CD4-positive, CD25-positive, alpha-beta regulatory T cell (primary cell): ENCODE measurements around the gene PCDHGC5. TPM values are rescaled to one million over a fixed set of nuclear protein-coding genes. Genes with fewer than 3 reads are reported as not detected.

Experiments used
- ATAC-seq, 2 donors: fragments of 150-1000 bp; cut with Tn5 transposase; one replicate each; pipeline ENCODE4 v1.10.0; 2021; ENCODE audit warnings: low read depth in 2 of 2, moderate number of reproducible peaks in 2 of 2, moderate library complexity in 1 of 2
- DNase-seq, 3 donors: peaks; one replicate each; pipeline versions ENCODE4 v3.0.0 to v3.0.0-alpha.2; 2012 to 2022; ENCODE audit warnings: mixed read lengths in 1 of 3
- H3K27ac ChIP-seq: one replicate; pipeline ENCODE4 v1.7.0; 2013; ENCODE audit warnings: mild to moderate bottlenecking, low read length; ENCODE audit not compliant: insufficient read depth, poor library complexity, severe bottlenecking
- H3K27me3 ChIP-seq: one replicate; pipeline ENCODE4 v1.7.0; 2013; ENCODE audit warnings: low read length; ENCODE audit not compliant: control insufficient read depth, insufficient read depth
- H3K36me3 ChIP-seq: one replicate; pipeline ENCODE4 v1.7.0; 2013; ENCODE audit warnings: mild to moderate bottlenecking, low read length, moderate library complexity; ENCODE audit not compliant: control insufficient read depth, insufficient read depth
- H3K4me1 ChIP-seq: 2 replicates; pipeline ENCODE4 v1.7.0; 2013; ENCODE audit warnings: mild to moderate bottlenecking, low read length; ENCODE audit not compliant: insufficient read depth, control insufficient read depth, poor library complexity, severe bottlenecking
- H3K4me3 ChIP-seq: one replicate; pipeline ENCODE4 v1.7.0; 2013; ENCODE audit warnings: low read depth, mild to moderate bottlenecking, low read length, moderate library complexity
- H3K9me3 ChIP-seq, 2 experiments: 1 replicate in 1 of 2; 2 replicates in 1 of 2; pipeline ENCODE4 v1.7.0; 2013; ENCODE audit warnings: low read length in 2 of 2, mild to moderate bottlenecking in 1 of 2, moderate library complexity in 1 of 2; ENCODE audit not compliant: control insufficient read depth in 2 of 2
- H3K27ac Mint-ChIP-seq, 3 donors: one replicate each; pipeline ENCODE4 v1.8.0; 2020 to 2022; ENCODE audit warnings: mild to moderate bottlenecking in 3 of 3, mixed read lengths in 3 of 3, moderate library complexity in 2 of 3
- H3K27me3 Mint-ChIP-seq: one replicate; pipeline ENCODE4 v1.8.0; 2022; ENCODE audit warnings: mild to moderate bottlenecking, mixed read lengths
- H3K36me3 Mint-ChIP-seq: one replicate; pipeline ENCODE4 v1.8.0; 2020; ENCODE audit warnings: mixed read lengths
- H3K4me1 Mint-ChIP-seq, 4 donors: one replicate each; pipeline ENCODE4 v1.8.0; 2020 to 2022; ENCODE audit warnings: mixed read lengths in 4 of 4, mild to moderate bottlenecking in 1 of 4
- H3K4me3 Mint-ChIP-seq, 4 donors: one replicate each; pipeline ENCODE4 v1.8.0; 2020 to 2022; ENCODE audit warnings: mild to moderate bottlenecking in 4 of 4, mixed read lengths in 4 of 4, moderate library complexity in 3 of 4
- H3K9me3 Mint-ChIP-seq, 7 donors: one replicate each; pipeline ENCODE4 v1.8.0; 2020 to 2022; ENCODE audit warnings: mixed read lengths in 7 of 7, mild to moderate bottlenecking in 3 of 7, moderate library complexity in 2 of 7
- polyA plus RNA-seq, 4 donors: library from polyadenylated mRNA; unstranded; fragments of 300-500 nt; fragmentation: Illumina TruSeq; gene quantifications; one replicate each; pipeline ENCODE4 v1.2.3, GENCODE V29; 2021
- total RNA-seq: library from RNA; stranded (reverse); gene quantifications from one replicate; pipeline ENCODE4 v1.2.3, GENCODE V29; 2022

Gene PCDHGC5
- total and polyA plus RNA-seq, 5 donors from 2014 or later: not detected

- peak overlapping the region in 1 of 4 donors; percentile 70 for H3K4me3 Mint-ChIP-seq
- peaks cover 0 to 4% (median 0%) of the 10 kb centered on the region in 7 donors for H3K9me3 Mint-ChIP-seq
- peaks cover 75% of the 10 kb centered on the region for H3K27me3 Mint-ChIP-seq
- H3K4me1 Mint-ChIP-seq: peaks cover 0 to 22% (median 1%) of the 10 kb centered on the region in 4 donors
- peaks cover 28% of the 10 kb centered on the region for H3K27me3 ChIP-seq
- H3K4me3 ChIP-seq: no peak overlapping the region
- no peak for DNase-seq
- no peak overlapping the region for H3K27ac ChIP-seq
- no peaks in the 10 kb centered on the region for H3K36me3 ChIP-seq
- H3K9me3 ChIP-seq: no peaks in the 10 kb centered on the region
- H3K36me3 Mint-ChIP-seq: no peaks in the 10 kb centered on the region
- no peak overlapping the region for H3K27ac Mint-ChIP-seq
- no peak for ATAC-seq
- H3K4me1 ChIP-seq: no peaks in the 10 kb centered on the region
Measured at GRCh38 chr5:141491323-141492167, 2.7 kb downstream of the PCDHGC5 start.

- peak; percentile 34 to 45 for ATAC-seq
- Histone ChIP-seq H3K4me3 (no peak overlapping the region), H3K4me1 (no peaks in the 10 kb centered on the region), H3K36me3 (no peaks in the 10 kb centered on the region), H3K27me3 (peaks cover 24% of the 10 kb centered on the region), H3K27ac (no peak overlapping the region), H3K9me3 (no peaks in the 10 kb centered on the region)
- Mint-ChIP-seq H3K27ac (no peak overlapping the region), H3K27me3 (peaks cover 67% of the 10 kb centered on the region), H3K4me1 (peaks cover 0 to 22% (median 1%) of the 10 kb centered on the region in 4 donors), H3K36me3 (no peaks in the 10 kb centered on the region), H3K4me3 (peak overlapping the region in 3 of 4 donors; percentile 17 to 70 (median 48)), H3K9me3 (peaks cover 0 to 4% (median 0%) of the 10 kb centered on the region in 7 donors)
- peak in 1 of 3 donors; percentile 22 for DNase-seq
Measured at GRCh38 chr5:141492168-141492885, 3.4 kb downstream of the PCDHGC5 start.

DNA sequence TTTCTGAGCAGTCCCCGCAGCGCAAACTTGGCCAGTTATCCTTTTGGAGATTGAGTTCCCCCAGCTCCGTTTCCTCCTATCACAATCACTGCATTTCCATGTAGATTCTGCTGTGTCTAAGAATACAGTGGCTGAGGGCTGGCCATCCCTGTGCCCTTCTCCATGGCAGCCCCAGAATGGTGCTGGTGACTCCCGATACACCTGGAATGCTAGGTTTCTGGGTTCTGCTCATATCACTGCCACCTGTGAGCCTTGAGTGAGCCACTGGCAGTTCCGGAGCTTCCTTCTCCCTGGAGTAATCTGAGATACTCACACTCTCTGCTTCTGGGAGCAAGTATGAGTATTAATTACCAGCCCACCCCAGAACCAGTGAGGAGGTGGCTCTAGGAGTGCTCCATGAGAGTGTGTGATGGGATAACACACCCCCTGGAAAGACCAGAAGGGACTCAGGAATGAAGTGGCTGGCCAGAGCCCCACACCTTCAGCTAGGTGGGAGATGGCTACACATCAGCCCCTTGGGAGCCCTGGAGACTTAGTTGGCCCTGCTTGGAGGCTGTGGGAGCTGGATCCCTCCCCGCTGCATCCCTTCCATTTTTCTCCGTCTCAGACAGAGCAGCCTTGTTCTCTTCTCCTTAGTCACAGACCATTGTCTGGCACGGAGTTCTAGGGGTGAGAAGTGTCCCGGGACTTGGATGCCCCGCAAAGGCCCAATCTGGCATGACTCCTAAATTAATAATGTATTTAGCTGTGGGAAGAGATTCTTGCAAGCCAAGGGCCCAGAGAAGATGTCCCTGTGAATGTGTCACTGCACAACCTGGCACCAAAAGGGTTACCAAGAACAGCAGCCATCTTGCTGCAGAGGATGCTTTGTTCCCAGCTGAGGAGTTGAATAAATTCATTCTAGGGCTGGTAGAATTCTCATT lies 4.9 kb downstream of the PCDHGC5 start:
- Mint-ChIP-seq H3K9me3 (peaks cover 0 to 7% (median 0%) of the 10 kb centered on the region in 7 donors), H3K4me1 (peaks cover 0 to 22% (median 1%) of the 10 kb centered on the region in 4 donors), H3K36me3 (no peaks in the 10 kb centered on the region), H3K4me3 (no peak overlapping the region), H3K27me3 (peaks cover 62% of the 10 kb centered on the region), H3K27ac (no peak overlapping the region)
- no peak overlapping the region for H3K27ac ChIP-seq
- H3K4me3 ChIP-seq: no peak overlapping the region
- H3K27me3 ChIP-seq: peaks cover 23% of the 10 kb centered on the region
- DNase-seq: no peak
- ATAC-seq: no peak
- H3K36me3 ChIP-seq: no peaks in the 10 kb centered on the region
- H3K4me1 ChIP-seq: no peaks in the 10 kb centered on the region
- H3K9me3 ChIP-seq: no peaks in the 10 kb centered on the region

- Histone ChIP-seq H3K27ac (no peak overlapping the region), H3K9me3 (no peaks in the 10 kb centered on the region), H3K36me3 (no peaks in the 10 kb centered on the region), H3K27me3 (peaks cover 22% of the 10 kb centered on the region), H3K4me1 (no peaks in the 10 kb centered on the region), H3K4me3 (no peak overlapping the region)
- DNase-seq: no peak
- peaks cover 61% of the 10 kb centered on the region for H3K27me3 Mint-ChIP-seq
- H3K27ac Mint-ChIP-seq: no peak overlapping the region
- no peak overlapping the region for H3K4me3 Mint-ChIP-seq
- peaks cover 0 to 7% (median 0%) of the 10 kb centered on the region in 7 donors for H3K9me3 Mint-ChIP-seq
- ATAC-seq: no peak
- peaks cover 3% of the 10 kb centered on the region for H3K36me3 Mint-ChIP-seq
- H3K4me1 Mint-ChIP-seq: peaks cover 0 to 22% (median 1%) of the 10 kb centered on the region in 4 donors
Measured at GRCh38 chr5:141494761-141495452, 6.0 kb downstream of the PCDHGC5 start.

DNA sequence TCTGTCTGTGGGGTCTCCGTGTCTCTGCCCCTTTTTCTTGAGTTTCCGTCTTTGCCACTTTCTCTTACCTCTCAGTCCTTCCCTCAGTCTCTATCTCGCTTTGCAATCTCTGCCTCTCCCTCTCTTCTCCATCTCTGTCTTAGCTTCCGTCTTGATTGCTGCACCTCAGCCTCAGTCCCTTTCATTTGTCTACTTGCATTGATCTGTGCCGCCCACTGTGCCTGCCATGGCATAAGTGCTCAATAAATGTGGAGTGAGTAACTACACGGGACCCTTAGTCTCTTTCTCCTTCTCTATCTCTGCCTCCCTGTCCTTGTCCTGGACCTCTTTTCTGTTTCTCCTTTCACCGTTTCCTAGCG lies 6.6 kb downstream of the PCDHGC5 start:
- DNase-seq (no peak), ATAC-seq (no peak)
- H3K4me1 ChIP-seq: no peaks in the 10 kb centered on the region
- Mint-ChIP-seq H3K4me3 (peak overlapping the region in 1 of 4 donors; percentile 28), H3K27ac (no peak overlapping the region), H3K4me1 (peaks cover 0 to 22% (median 1%) of the 10 kb centered on the region in 4 donors), H3K36me3 (peaks cover 3% of the 10 kb centered on the region), H3K9me3 (peaks cover 0 to 7% (median 0%) of the 10 kb centered on the region in 7 donors), H3K27me3 (peaks cover 59% of the 10 kb centered on the region)
- peaks cover 20% of the 10 kb centered on the region for H3K27me3 ChIP-seq
- no peak overlapping the region for H3K27ac ChIP-seq
- H3K9me3 ChIP-seq: no peaks in the 10 kb centered on the region
- no peak overlapping the region for H3K4me3 ChIP-seq
- H3K36me3 ChIP-seq: no peaks in the 10 kb centered on the region

DNA sequence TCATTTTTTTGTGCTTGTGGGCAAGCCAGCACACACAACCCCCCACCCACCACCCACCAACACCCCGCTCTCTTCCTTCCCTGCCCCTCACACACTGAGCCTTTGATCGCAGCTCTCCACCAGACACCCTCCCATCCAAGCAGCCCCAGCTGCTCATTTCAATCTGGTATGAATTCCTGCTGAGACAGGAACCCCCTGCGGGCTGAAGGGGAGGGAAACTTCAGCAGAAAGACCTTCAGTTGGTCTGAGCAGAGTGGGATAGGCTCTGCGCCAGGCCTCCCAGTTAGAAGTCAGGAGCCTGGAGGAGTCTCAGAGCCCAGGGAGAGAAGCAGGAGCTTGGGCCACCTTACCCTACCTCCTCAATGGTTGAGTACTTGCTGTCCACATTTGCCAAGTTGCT lies 7.2 kb downstream of the PCDHGC5 start:
- Histone ChIP-seq H3K4me1 (no peaks in the 10 kb centered on the region), H3K27ac (no peak overlapping the region), H3K36me3 (no peaks in the 10 kb centered on the region), H3K4me3 (no peak overlapping the region), H3K27me3 (peaks cover 18% of the 10 kb centered on the region), H3K9me3 (no peaks in the 10 kb centered on the region)
- no peak overlapping the region for H3K4me3 Mint-ChIP-seq
- no peak overlapping the region for H3K27ac Mint-ChIP-seq
- peaks cover 0 to 20% (median 1%) of the 10 kb centered on the region in 4 donors for H3K4me1 Mint-ChIP-seq
- H3K36me3 Mint-ChIP-seq: peaks cover 3% of the 10 kb centered on the region
- peaks cover 0 to 7% (median 0%) of the 10 kb centered on the region in 7 donors for H3K9me3 Mint-ChIP-seq
- DNase-seq (no peak), ATAC-seq (no peak)
- peaks cover 53% of the 10 kb centered on the region for H3K27me3 Mint-ChIP-seq

DNA sequence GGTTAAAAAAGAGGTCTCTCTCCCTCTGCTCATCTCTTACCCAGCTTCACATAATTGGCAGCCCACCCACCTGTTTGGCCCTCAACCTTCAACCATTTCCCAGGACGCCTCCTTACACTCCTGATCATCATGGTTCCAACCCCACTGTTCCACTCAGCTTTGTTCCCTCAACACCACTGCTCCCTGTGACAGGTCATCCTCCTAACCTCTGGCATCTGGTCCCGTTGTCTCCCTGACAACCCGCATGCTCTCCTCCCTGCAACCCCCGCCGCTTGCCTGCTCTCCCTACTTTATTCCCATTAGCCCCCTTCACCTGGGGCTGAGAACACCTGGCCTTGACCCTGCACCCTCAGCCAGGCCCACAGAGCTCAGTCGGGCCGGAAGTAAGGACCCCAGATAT lies 12.9 kb downstream of the PCDHGC5 start:
- H3K27me3 ChIP-seq: no peaks in the 10 kb centered on the region
- ATAC-seq: no peak
- Mint-ChIP-seq H3K4me1 (no peaks in the 10 kb centered on the region), H3K27me3 (peaks cover 11% of the 10 kb centered on the region), H3K27ac (peak overlapping the region in 1 of 3 donors; percentile 58), H3K36me3 (peaks cover 8% of the 10 kb centered on the region), H3K9me3 (peaks cover 0 to 3% (median 0%) of the 10 kb centered on the region in 7 donors), H3K4me3 (no peak overlapping the region)
- no peak overlapping the region for H3K27ac ChIP-seq
- H3K4me1 ChIP-seq: no peaks in the 10 kb centered on the region
- no peak for DNase-seq
- H3K4me3 ChIP-seq: no peak overlapping the region
- H3K36me3 ChIP-seq: no peaks in the 10 kb centered on the region
- H3K9me3 ChIP-seq: no peaks in the 10 kb centered on the region
